K562 (cell line): ENCODE results near the gene KRTAP10-11. TPM values are rescaled to one million over a fixed set of nuclear protein-coding genes. Genes with fewer than 3 reads are reported as not detected.

ENCODE experiments used
- ARID2 ChIP-seq: fragments of 450-650 bp; IDR thresholded peaks from 2 replicates; pipeline ENCODE4 v1.6.1; 2017; ENCODE audit warnings: antibody characterized with exemption, mild to moderate bottlenecking
- BRF1 ChIP-seq: IDR thresholded peaks from 3 replicates; pipeline ENCODE4 v1.6.1; 2011; ENCODE audit warnings: borderline replicate concordance, mild to moderate bottlenecking; ENCODE audit not compliant: insufficient read length; ENCODE audit errors: extremely low read depth
- CEBPB ChIP-seq: fragments of 450-650 bp; IDR thresholded peaks from 2 replicates; pipeline ENCODE4 v1.6.1; 2016; ENCODE audit warnings: missing genetic modification characterization, missing compliant biosample characterization
- CHCHD3 ChIP-seq: fragments of 250-450 bp; sonication (Bioruptor Pico); IDR thresholded peaks from 2 replicates; pipeline ENCODE4 v2.1.2; 2022; ENCODE audit warnings: mild to moderate bottlenecking
- FOXK1 ChIP-seq: sonication (generic); formaldehyde crosslinking; IDR thresholded peaks from 2 replicates; pipeline ENCODE4 v1.8.0; 2022; ENCODE audit warnings: missing genetic modification reagents, mild to moderate bottlenecking, borderline replicate concordance
- MCM3 ChIP-seq: fragments of 450-650 bp; IDR thresholded peaks from 2 replicates; pipeline ENCODE4 v1.6.1; 2016
- RAD51 ChIP-seq: fragments of 450-650 bp; IDR thresholded peaks from 2 replicates; pipeline ENCODE4 v1.7.1; 2016; ENCODE audit warnings: low read depth, mild to moderate bottlenecking, borderline replicate concordance
- SAP30 ChIP-seq: fragments of 200-600 bp; sonication (generic); IDR thresholded peaks from 2 replicates; pipeline ENCODE4 v1.6.1; 2012; ENCODE audit warnings: borderline replicate concordance, low read depth, mild to moderate bottlenecking, moderate library complexity, low read length, control low read depth, inconsistent platforms; ENCODE audit not compliant: insufficient read depth, poor library complexity, severe bottlenecking
- ZNF121 ChIP-seq: sonication (generic); formaldehyde crosslinking; conservative IDR thresholded peaks from 2 replicates; pipeline ENCODE4 v1.8.0; 2022; ENCODE audit warnings: missing genetic modification reagents
- polyA plus RNA-seq, 8 experiments: library from polyadenylated mRNA; depleted of rRNA in 4 of 8; stranded (reverse) in 5 of 8; unstranded in 3 of 8; fragments of >200 nt; fragmentation: Nextera tagmentation in 2 of 8; fragmentation: Illumina TruSeq in 1 of 8; extraction: Ambion mirVana in 2 of 8; extraction: Trizol in 1 of 8; gene quantifications; 2 replicates each; pipeline versions ENCODE4 v1.2.1 to v1.2.3, GENCODE V29; 2011 to 2014; ENCODE audit warnings: inconsistent platforms in 1 of 8, missing spikeins in 1 of 8
- total RNA-seq, 7 experiments: library from RNA; depleted of rRNA in 6 of 7; stranded (reverse); fragments of >200 nt in 6 of 7; fragmentation: Illumina TruSeq in 2 of 7; extraction: Trizol in 2 of 7; gene quantifications; 2 replicates each; pipeline versions ENCODE4 v1.2.1 to v1.2.3, GENCODE V29; 2011 to 2021; ENCODE audit warnings: low replicate concordance in 1 of 7
- TF ChIP-seq, protein P1 (sequence below): fragments of 250-450 bp; sonication (Bioruptor Pico); IDR thresholded peaks from 2 replicates; pipeline ENCODE4 v1.8.0; 2021; ENCODE audit warnings: borderline replicate concordance, mild to moderate bottlenecking, moderate library complexity; ENCODE audit not compliant: poor library complexity, severe bottlenecking

Gene KRTAP10-11
- total and polyA plus RNA-seq, 9 of the 15 experiments (the other 6 are each of a cell fraction or from before 2014, with no cell fraction given) = not detected

DNA sequence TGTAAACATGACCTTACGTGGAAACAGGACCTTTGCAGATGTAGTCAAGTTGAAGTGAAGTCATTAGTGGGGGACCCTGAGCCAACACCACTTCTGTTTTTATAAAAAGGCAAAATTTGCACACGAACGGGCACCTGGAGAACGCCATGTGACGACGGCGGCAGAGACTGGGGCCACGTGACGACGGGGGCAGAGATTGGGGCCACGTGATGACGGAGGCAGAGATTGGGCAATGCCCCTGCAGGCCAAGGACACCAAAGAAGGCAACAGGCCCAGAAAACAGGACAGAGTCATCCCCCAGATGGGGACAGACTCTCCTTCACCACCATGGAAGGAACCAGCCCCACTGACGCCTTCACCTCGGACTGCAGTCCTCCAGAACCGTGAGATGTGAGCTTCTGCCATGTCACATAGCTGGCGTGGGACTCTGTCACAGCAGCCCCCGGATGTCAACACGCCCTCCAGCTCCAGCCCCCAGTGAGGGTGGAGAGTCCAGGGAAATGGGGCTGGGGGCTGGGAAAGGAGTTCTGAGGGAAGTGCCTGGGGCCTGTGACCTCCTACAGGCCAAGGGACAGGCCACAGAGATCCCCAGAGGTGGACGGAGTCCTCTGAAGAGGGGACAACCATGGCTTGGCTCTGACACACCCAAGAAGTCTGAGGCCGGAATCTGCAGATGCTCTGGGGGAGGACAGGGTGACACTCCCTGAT, 4.2 kb downstream of the KRTAP10-11 start (continued):
- TF ChIP-seq SAP30 = no peak
- TF ChIP-seq MCM3 = no peak
- TF ChIP-seq RAD51 = peak; percentile 61; the same call in 1 of the 2 replicates
- 0 out of 2 replicates have a peak, but pooled peaks have one; percentile 16 for TF ChIP-seq CEBPB (tag)
- TF ChIP-seq CHCHD3 (CRISPR knock-in tag) = no peak
- no peak for TF ChIP-seq ZNF121 (CRISPR knock-in tag)
- TF ChIP-seq, protein P1, sequence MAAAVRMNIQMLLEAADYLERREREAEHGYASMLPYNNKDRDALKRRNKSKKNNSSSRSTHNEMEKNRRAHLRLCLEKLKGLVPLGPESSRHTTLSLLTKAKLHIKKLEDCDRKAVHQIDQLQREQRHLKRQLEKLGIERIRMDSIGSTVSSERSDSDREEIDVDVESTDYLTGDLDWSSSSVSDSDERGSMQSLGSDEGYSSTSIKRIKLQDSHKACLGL = no peak
- TF ChIP-seq FOXK1 (CRISPR knock-in tag) = no peak
- TF ChIP-seq BRF1 = no peak
- no peak for TF ChIP-seq ARID2
- TF ChIP-seq, all 486 proteins: peak for 4
